ENCODE results near the gene HSD11B2.

HSD11B2 gene

GRCh38 chr16:67451704-67452435, 20.9 kb downstream of the HSD11B2 start:
- no peak for DNase-seq (ENCODE audit: low read depth)

DNA sequence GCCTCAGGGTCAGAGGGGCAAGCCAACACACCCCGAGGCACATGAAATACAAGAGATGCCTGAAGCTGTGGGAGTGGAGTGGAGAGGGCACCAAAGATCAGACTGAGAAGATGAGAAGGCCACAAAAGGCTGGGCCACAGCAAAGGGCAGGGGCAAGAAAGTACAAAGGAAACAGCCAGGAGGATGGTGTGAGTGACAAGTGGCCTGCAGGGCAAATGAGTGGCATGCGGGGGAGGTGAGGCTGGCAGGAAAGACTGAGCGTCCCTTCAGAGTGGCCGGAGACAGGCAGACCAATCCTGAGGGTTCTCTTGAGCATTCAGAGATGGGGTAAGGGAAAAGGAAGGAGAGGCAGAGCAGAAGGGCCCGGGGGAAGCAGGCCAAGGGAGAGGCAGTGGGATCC, 23.2 kb downstream of the HSD11B2 start:
- DNase-seq (ENCODE audit: low read depth): no peak

DNA sequence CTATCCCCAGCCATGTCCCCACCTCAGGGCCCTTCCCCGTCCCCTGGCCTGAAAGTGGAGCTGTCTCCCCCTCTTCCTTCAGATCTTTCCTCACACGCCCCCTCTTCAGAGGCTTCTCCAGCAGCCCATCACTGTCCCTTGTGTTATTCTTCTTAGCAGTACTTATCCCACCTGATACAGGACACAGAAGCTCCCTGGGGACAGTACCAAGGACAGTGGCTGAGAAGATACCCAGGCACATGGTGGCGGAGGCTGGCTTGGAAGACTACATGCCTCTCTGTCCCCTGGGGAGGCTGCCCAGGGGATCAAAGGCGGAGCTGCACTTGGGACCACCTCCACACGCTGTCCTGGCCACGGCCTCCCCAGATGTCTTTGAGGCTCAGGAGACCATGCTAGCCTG, 23.9 kb downstream of the HSD11B2 start:
- DNase-seq (ENCODE audit: low read depth): no peak

GRCh38 chr16:67456391-67457081, 25.6 kb downstream of the HSD11B2 start:
- no peak for DNase-seq (ENCODE audit: low read depth)

GRCh38 chr16:67457611-67458010, 26.7 kb downstream of the HSD11B2 start:
- no peak for DNase-seq (ENCODE audit: low read depth)

GRCh38 chr16:67458121-67458641, 27.3 kb downstream of the HSD11B2 start:
- DNase-seq (ENCODE audit: low read depth): no peak

DNA sequence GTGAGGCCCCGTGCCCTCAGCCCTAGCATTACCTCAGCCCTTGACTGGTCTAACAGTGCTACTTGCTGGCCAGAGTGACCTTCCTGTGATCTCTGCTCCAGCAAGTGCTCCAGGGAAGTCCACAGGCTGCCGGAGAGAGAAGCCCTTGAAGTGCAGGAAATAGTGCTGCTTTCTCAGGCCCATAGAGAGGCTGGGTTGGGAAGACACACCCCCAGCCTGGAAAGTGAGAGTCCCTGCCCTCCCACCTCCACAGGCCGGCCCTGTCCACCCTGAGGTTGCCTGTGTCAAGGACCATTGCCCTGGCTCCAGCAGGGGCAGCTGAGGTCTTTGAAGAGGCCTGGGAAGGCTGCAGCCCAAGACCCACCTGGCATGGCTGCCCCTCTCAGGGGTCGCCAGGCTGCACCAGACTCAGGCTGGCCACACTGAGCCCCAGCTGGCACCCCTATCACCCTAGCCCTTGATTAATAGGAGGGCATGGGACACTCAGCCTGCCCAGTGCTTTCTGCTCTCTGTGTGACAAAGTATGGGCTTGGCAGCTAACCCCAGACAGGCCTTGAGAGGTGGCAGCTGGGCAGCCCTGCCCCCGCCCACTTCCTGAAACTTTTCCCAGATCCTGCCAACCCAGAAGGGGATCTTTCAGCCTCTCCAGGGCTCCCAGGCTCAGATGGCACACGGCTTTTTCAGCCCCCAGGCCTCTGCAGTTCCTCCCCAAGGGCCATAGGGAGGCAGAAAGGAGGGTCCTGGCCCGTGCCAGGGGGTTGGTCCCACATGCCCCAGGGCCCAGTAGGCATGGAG, 28.3 kb downstream of the HSD11B2 start:
- DNase-seq (ENCODE audit: low read depth): no peak

- DNase-seq (ENCODE audit: low read depth): no peak
Observed at GRCh38 chr16:67459861-67460150, 28.9 kb downstream of the HSD11B2 start.

DNA sequence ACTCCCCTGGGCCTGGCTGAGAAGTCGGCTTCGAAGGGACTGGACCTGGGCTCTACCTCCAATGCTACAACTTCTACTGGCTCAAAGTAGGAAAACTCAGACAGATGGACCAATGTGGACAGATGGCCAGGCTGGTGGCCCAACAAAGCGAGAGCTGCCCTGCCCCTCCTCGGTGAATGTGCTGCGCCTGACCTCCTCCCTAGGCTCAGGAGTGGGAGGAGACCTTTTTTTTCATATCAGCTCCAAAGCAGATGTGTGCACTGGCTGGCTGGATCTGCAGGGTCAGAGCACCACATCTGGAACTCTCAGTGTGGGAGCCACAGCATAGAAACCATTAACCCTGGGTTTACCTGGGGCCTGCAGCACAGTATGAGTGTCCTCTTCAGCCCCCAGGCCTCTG, 29.2 kb downstream of the HSD11B2 start:
- DNase-seq (ENCODE audit: low read depth): no peak

DNA sequence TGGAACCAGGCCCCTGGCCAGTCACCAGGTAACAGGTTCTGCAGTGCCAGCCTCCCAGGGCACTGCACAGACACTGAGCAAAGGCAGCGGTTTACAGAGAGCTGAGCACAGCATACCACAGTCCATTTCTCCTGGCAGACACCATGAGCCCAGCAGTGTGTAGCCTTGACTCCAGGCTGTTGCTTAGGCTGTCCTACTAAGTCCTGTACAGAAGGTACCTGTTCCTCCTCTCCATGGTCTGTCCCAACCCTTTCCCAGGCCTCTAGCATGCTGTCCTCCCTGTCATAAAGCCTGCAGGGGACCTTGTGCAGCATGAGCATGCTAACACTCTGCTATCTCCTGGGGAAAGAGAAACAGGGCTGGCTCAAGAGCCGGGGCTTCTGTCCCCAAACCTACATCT, 30.0 kb downstream of the HSD11B2 start:
- no peak for DNase-seq (ENCODE audit: low read depth)

DNA sequence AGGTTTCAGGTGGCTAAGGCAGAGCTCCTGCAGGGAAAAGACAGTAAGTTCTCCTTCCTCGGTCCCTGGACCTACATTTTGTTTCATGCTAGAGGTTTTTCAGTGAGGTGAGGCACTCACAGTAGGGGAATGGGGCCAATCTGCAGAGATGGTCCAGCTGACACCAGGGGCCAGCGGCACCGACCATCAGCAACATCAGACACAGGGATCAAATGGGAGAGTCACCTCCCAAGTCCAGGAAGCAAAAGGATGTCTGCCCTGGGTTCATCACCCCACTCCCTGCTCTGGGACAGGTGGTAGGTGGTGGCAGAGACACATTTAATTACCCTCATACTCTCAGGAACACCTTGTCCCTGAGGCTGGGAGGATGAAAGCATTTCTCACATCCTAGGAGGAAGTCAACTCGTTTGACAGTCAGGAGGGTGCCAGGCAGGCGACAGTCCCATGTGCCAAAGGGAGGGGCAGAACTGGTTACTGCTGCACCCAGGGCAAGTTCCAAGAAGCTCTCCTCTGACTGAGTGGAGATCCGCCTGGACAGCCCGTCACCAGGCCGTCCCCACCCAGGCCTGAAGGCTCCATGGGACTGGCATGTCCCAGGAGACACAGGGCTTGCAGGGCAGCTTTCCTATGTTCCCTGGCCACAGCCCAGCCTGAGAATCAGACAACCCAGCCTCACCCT, 30.8 kb downstream of the HSD11B2 start:
- DNase-seq (ENCODE audit: low read depth): no peak

DNA sequence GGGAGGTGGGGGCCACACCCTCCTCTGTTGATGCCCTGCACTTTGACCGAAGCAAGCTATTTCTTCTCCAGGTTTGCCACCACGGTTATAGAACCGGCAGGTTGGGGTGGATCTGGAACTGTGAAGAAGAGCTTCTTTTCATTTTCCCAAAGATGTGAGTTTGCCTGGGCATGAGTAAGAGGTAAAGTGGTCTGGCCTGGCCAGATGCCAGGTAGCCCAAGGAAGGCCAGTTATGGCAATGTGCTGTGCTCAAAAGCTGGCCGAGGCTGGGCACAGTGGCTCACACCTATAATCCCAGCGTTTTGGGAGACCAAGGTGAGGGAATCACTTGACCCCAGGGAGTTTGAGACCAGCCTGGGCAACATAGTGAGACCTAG, 31.3 kb downstream of the HSD11B2 start:
- no peak for DNase-seq (ENCODE audit: low read depth)

DNA sequence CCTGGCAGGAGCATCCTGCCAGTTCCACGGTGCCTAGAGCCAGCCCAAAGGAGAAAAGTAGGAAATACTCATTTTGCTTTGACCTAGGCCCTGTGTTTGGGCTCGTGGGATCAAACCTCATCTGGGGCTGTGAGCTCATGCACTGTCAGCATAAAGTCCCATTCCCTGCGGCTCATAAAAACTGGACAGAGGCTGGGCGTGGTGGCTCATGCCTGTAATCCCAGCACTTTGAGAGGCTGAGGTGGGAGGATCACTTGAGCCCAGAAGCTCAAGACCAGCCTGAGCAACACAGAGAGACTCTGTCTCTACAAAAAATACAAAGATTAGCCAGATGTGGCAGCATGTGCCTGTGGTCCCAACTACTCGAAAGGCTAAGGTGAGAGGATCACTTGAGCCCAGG, 32.1 kb downstream of the HSD11B2 start:
- no peak for DNase-seq (ENCODE audit: low read depth)

GRCh38 chr16:67463691-67464090, 32.8 kb downstream of the HSD11B2 start:
- DNase-seq (ENCODE audit: low read depth): no peak

DNA sequence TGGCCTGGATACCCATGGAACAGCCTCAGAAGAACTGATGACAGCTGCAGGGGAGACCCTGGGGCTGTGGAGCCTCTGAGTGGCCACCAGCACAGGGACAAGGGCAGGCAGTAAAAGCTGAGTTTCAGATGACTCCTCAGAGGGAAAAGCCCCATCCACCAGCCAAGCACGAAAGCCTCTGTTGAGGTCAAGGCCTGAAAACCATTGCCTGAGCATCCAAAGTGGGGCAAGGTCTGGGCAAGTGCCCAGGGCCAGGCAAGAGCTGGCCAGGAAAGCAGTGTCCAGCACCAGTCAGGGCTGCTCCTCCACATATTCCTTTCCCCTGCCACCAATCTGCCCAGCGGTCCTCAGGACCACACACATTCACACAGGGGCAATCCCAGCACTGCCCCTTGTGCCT, 33.6 kb downstream of the HSD11B2 start:
- DNase-seq (ENCODE audit: low read depth): no peak

DNA sequence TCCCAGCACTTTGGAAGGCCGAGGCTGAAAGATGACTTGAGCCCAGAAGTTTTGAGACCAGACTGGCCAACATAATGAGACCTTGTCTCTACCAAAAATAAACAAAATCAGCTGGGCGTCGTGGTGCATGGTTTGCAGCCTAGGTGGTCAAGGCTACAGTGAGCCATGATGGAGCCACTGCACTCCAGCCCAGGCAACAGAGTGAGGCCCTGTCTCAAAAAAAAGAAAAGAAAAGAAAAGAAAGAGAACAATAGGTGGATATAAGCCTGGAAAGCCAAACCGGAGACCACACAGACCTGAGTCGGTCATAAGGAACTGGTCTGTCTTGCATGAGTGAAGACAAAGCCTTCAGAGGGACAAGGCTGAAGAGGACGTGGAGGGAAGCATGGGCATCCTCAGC, 35.7 kb downstream of the HSD11B2 start:
- no peak for DNase-seq (ENCODE audit: low read depth)

DNA sequence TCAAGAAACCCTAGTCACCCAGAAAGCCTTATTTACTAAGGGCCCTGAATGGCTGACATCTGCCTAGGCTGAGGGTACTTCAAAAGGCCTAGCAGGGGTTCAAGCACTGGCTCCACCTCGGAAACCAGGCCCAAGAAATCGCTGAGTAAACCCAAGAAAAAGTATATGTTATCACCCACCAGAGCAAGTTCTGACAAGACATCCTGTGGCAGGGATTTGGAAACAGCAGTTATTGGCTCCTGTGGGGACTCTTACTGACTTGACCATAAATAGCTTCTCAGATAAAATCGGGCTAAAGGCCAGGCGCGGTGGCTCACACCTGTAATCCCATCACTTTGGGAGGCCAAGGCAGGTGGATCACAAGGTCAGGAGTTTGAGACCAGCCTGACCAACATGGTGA, 37.8 kb downstream of the HSD11B2 start:
- no peak for DNase-seq (ENCODE audit: low read depth)

GRCh38 chr16:67470359-67470758, 39.4 kb downstream of the HSD11B2 start:
- DNase-seq (ENCODE audit: low read depth): no peak

DNA sequence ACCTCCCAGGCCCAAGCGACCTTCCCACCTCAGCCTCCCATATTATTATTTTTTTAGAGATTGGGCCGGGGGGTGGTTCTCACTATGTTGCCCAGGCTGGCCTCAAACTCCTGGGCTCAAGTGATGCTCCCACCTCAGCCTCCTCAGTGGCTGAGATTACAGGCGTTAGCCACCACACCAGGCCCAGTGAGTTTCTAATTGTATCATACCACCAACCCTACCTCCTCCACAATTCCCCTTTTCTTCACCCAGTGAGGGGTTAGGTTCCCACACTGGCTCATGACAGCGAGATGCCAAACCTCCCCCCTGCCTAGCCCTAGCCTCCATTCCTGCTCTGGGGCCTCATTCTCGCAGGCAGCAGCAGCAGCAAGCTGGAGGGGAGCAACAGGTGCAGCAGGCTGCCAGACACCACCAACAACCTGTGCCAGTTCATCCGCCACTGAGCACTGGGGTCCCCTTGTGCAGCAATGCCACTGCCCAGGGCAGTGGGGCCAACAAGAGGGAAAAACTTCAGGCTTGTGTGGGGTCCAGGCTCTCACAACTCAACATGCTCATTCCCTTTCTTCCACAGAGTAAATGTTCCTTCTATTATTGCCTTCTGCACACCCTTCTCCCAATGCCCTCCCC, 41.0 kb downstream of the HSD11B2 start:
- no peak for DNase-seq (ENCODE audit: low read depth)

GRCh38 chr16:67474551-67475455, 43.9 kb downstream of the HSD11B2 start:
- no peak for DNase-seq (ENCODE audit: low read depth)

DNA sequence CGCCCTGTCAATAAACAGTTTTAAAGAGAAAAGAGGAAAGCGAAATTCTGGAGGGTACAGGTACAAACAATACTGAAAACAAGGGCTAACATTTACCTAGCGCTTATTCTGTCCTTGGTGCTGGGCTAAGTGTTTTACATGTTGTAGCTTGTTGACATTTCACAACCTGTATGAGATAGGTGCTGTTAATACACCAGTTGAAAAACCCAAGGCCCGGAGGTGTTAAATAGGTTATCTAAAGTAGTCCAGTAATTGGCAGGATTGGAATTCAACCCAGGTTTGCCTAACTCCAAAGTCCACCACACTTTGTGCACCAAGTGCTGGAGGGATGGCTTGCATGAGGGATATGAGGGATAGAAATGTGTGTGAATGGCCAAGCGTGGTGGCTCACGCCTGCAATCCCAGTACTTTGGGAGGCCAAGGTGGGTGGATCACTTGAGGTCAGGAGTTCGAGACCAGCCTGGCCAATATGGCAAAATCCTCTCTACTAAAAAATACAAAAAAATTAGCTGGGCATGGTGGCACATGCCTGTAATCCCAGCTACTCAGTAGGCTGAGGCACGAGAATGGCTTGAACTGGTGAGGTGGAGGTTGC, 47.1 kb downstream of the HSD11B2 start:
- DNase-seq (ENCODE audit: low read depth): no peak

All from HS-5 (cell line).